GM23338 (cell line): ENCODE data around the gene BCL11B. TPM values are rescaled to one million over a fixed set of nuclear protein-coding genes. Genes with fewer than 3 reads are reported as not detected.

Experiments used
- ATAC-seq: fragments of 200-7000 bp; cut with Tn5 transposase; 3 replicates; pipeline ENCODE4 v1.9.1; 2020
- DNase-seq: peaks from one replicate; pipeline ENCODE4 v3.0.0-alpha.2; 2015; ENCODE audit warnings: low spot score
- H2AFZ ChIP-seq: fragments of 200-600 bp; sonication (generic); 2 replicates; pipeline ENCODE4 v1.8.0; 2016; ENCODE audit warnings: antibody characterized with exemption, mild to moderate bottlenecking, moderate library complexity
- H3F3A ChIP-seq: fragments of 200-600 bp; sonication (generic); replicated peaks from 2 replicates; pipeline ENCODE4 v1.8.0; 2017; ENCODE audit warnings: antibody characterized with exemption, mixed run types, low read depth
- H3K27ac ChIP-seq: fragments of 200-600 bp; sonication (generic); 2 replicates; pipeline ENCODE4 v1.6.1; 2016; ENCODE audit warnings: low read depth
- H3K27me3 ChIP-seq: fragments of 200-600 bp; sonication (generic); 2 replicates; pipeline ENCODE4 v1.8.0; 2016; ENCODE audit warnings: mild to moderate bottlenecking, mixed run types, moderate library complexity; ENCODE audit not compliant: insufficient read depth
- H3K36me3 ChIP-seq: fragments of 200-600 bp; sonication (generic); 2 replicates; pipeline ENCODE4 v1.8.0; 2016; ENCODE audit warnings: mild to moderate bottlenecking; ENCODE audit not compliant: insufficient read depth
- H3K4me1 ChIP-seq: fragments of 200-600 bp; sonication (generic); 2 replicates; pipeline ENCODE4 v1.8.0; 2016; ENCODE audit warnings: mild to moderate bottlenecking, moderate library complexity; ENCODE audit not compliant: insufficient read depth
- H3K4me2 ChIP-seq: fragments of 200-600 bp; sonication (generic); 2 replicates; pipeline ENCODE4 v1.7.1; 2017; ENCODE audit warnings: mixed run types
- H3K4me3 ChIP-seq: fragments of 200-600 bp; sonication (generic); 2 replicates; pipeline ENCODE4 v1.6.1; 2016; ENCODE audit warnings: mixed run types
- H3K79me2 ChIP-seq: fragments of 200-600 bp; sonication (generic); replicated peaks from 2 replicates; pipeline ENCODE4 v1.8.0; 2017; ENCODE audit warnings: mild to moderate bottlenecking; ENCODE audit not compliant: insufficient read depth
- H3K9me2 ChIP-seq: fragments of 200-600 bp; sonication (generic); 2 replicates; pipeline ENCODE4 v1.8.0; 2017; ENCODE audit not compliant: insufficient read depth
- H4K20me1 ChIP-seq: fragments of 200-600 bp; sonication (generic); replicated peaks from 2 replicates; pipeline ENCODE4 v1.8.0; 2017; ENCODE audit warnings: mild to moderate bottlenecking; ENCODE audit not compliant: insufficient read depth
- H3K27ac Mint-ChIP-seq: 2 replicates; pipeline ENCODE4 v1.8.0; 2020; ENCODE audit warnings: inconsistent platforms, mild to moderate bottlenecking, moderate library complexity, mixed read lengths
- H3K27me3 Mint-ChIP-seq: 3 replicates; pipeline ENCODE4 v1.8.0; 2022; ENCODE audit warnings: low read depth, mild to moderate bottlenecking, moderate library complexity, mixed read lengths, inconsistent platforms; ENCODE audit not compliant: insufficient read depth, poor library complexity
- H3K36me3 Mint-ChIP-seq: 3 replicates; pipeline ENCODE4 v1.8.0; 2021; ENCODE audit warnings: low read depth, mild to moderate bottlenecking, inconsistent platforms, moderate library complexity, mixed read lengths
- H3K4me1 Mint-ChIP-seq: 3 replicates; pipeline ENCODE4 v1.8.0; 2020; ENCODE audit warnings: mild to moderate bottlenecking, inconsistent platforms, mixed read lengths
- H3K4me3 Mint-ChIP-seq: 3 replicates; pipeline ENCODE4 v1.8.0; 2021; ENCODE audit warnings: moderate library complexity, mild to moderate bottlenecking, inconsistent platforms, mixed read lengths
- H3K9me3 Mint-ChIP-seq: 3 replicates; pipeline ENCODE4 v1.8.0; 2020; ENCODE audit warnings: moderate library complexity, mild to moderate bottlenecking, inconsistent platforms, mixed read lengths
- CREB1 ChIP-seq: fragments of 250-450 bp; sonication (Bioruptor Pico); IDR thresholded peaks from 2 replicates; pipeline ENCODE4 v1.5.0; 2020; ENCODE audit warnings: low read depth, mild to moderate bottlenecking, moderate library complexity
- CTCF ChIP-seq, 2 experiments: fragments of 200-600 bp in 1 of 2; sonication (generic) in 1 of 2; conservative IDR thresholded peaks; 2 replicates each; pipeline versions ENCODE4 v1.5.1 to v1.6.1; 2016 to 2017; ENCODE audit warnings: antibody characterized with exemption in 2 of 2, low read depth in 2 of 2, mild to moderate bottlenecking in 2 of 2, moderate library complexity in 1 of 2
- ETS1 ChIP-seq: IDR thresholded peaks from 2 replicates; pipeline ENCODE4 v1.6.1; 2016; ENCODE audit warnings: antibody characterized with exemption
- EZH2 ChIP-seq: fragments of 200-600 bp; sonication (generic); IDR thresholded peaks from one replicate; pipeline ENCODE4 v1.8.0; 2017; ENCODE audit warnings: antibody characterized with exemption, mild to moderate bottlenecking, low read depth; ENCODE audit not compliant: unreplicated experiment
- EZH2phosphoT487 ChIP-seq: fragments of 200-600 bp; sonication (generic); IDR thresholded peaks from one replicate; pipeline ENCODE4 v1.8.1; 2018; ENCODE audit warnings: antibody characterized with exemption; ENCODE audit not compliant: unreplicated experiment
- JUNB ChIP-seq: IDR thresholded peaks from one replicate; pipeline ENCODE4 v1.6.1; 2016; ENCODE audit warnings: antibody characterized with exemption; ENCODE audit not compliant: unreplicated experiment
- NANOG ChIP-seq: IDR thresholded peaks from 2 replicates; pipeline ENCODE4 v1.6.1; 2016; ENCODE audit warnings: antibody characterized with exemption, borderline replicate concordance
- POLR2AphosphoS5 ChIP-seq: IDR thresholded peaks from 2 replicates; pipeline ENCODE4 v1.6.1; 2016; ENCODE audit warnings: antibody characterized with exemption, low read depth
- REST ChIP-seq: IDR thresholded peaks from one replicate; pipeline ENCODE4 v1.6.1; 2018; ENCODE audit warnings: antibody characterized with exemption; ENCODE audit not compliant: unreplicated experiment
- STAT1 ChIP-seq: IDR thresholded peaks from one replicate; pipeline ENCODE4 v1.6.1; 2016; ENCODE audit warnings: antibody characterized with exemption; ENCODE audit not compliant: unreplicated experiment
- ZNF114 ChIP-seq: fragments of 250-450 bp; sonication (Bioruptor Pico); IDR thresholded peaks from 2 replicates; pipeline ENCODE4 v1.5.0; 2020; ENCODE audit warnings: mild to moderate bottlenecking, moderate library complexity
- ZNF331 ChIP-seq: fragments of 250-450 bp; sonication (Bioruptor Pico); IDR thresholded peaks from 2 replicates; pipeline ENCODE4 v1.5.0; 2020; ENCODE audit warnings: low read depth, mild to moderate bottlenecking, moderate library complexity
- ZNF462 ChIP-seq: fragments of 250-450 bp; sonication (Bioruptor Pico); IDR thresholded peaks from 2 replicates; pipeline ENCODE4 v1.5.0; 2020; ENCODE audit warnings: mild to moderate bottlenecking, moderate library complexity
- polyA plus RNA-seq: library from polyadenylated mRNA; unstranded; fragments of >200 nt; fragmentation: Nextera tagmentation; extraction: Ambion mirVana; gene quantifications from 2 replicates; pipeline ENCODE4 v1.2.1, GENCODE V29; 2016
- total RNA-seq: library from RNA; depleted of rRNA; stranded (reverse); fragments of >200 nt; shearing (Covaris generic); gene quantifications from 2 replicates; pipeline ENCODE4 v1.2.3, GENCODE V29; 2014

Gene BCL11B
- total and polyA plus RNA-seq, 2 experiments from 2014 or later = 2.4 to 6.7 TPM

- no peaks in the 10 kb centered on the region for H3K9me2 ChIP-seq
- H3F3A ChIP-seq = no peaks in the 10 kb centered on the region
- H3K4me3 Mint-ChIP-seq = peak overlapping the region; percentile 74
- H3K36me3 Mint-ChIP-seq = no peaks in the 10 kb centered on the region
- peak overlapping the region; percentile 78 for H3K27ac Mint-ChIP-seq
- peak overlapping the region; percentile 56 for H3K4me3 ChIP-seq
- no peaks in the 10 kb centered on the region for H3K27me3 ChIP-seq
- no peaks in the 10 kb centered on the region for H3K9me3 Mint-ChIP-seq
- no peaks in the 10 kb centered on the region for H4K20me1 ChIP-seq
- peak; percentile 80 for DNase-seq
- H3K27ac ChIP-seq = peak overlapping the region; percentile 88
- H3K4me1 ChIP-seq = peaks cover 65% of the 10 kb centered on the region
- peaks cover 7% of the 10 kb centered on the region for H3K27me3 Mint-ChIP-seq
- peak; percentile 28 for ATAC-seq
- TF ChIP-seq NANOG = no peak
- no peak for TF ChIP-seq JUNB
- TF ChIP-seq CTCF (conservative IDR thresholded peaks at IDR 0.05; ENCODE audit: low read depth in 2 of 2) = no peak
- no peak for TF ChIP-seq CREB1 (CRISPR knock-in tag)
- no peak for TF ChIP-seq EZH2phosphoT487
- TF ChIP-seq ZNF114 (CRISPR knock-in tag) = no peak
- TF ChIP-seq POLR2AphosphoS5 = no peak
- TF ChIP-seq REST = no peak
- no peak for TF ChIP-seq STAT1
- no peak for TF ChIP-seq ZNF462
- no peak for TF ChIP-seq ZNF331 (CRISPR knock-in tag)
- TF ChIP-seq EZH2 = no peak
- no peak for TF ChIP-seq ETS1
- peak overlapping the region; percentile 84 for H3K4me2 ChIP-seq
- no peaks in the 10 kb centered on the region for H3K36me3 ChIP-seq
- H3K79me2 ChIP-seq = peaks cover 91% of the 10 kb centered on the region
- H3K4me1 Mint-ChIP-seq = peaks cover 81% of the 10 kb centered on the region
- no peak overlapping the region for H2AFZ ChIP-seq
Measured at GRCh38 chr14:99234961-99235571, 36.9 kb downstream of the BCL11B start.
